HepG2 (cell line): ENCODE results near the gene ESYT1. TPM values are rescaled to one million over a fixed set of nuclear protein-coding genes. Genes with fewer than 3 reads are reported as not detected.

Experiments used
- AKAP8 ChIP-seq: sonication (generic); formaldehyde crosslinking; IDR thresholded peaks from 2 replicates; pipeline ENCODE4 v1.5.1; 2020; ENCODE audit warnings: mild to moderate bottlenecking, missing genetic modification reagents
- CREB3 ChIP-seq: sonication (generic); formaldehyde crosslinking; IDR thresholded peaks from 2 replicates; pipeline ENCODE4 v1.5.0; 2020; ENCODE audit warnings: missing genetic modification reagents
- DNMT3B ChIP-seq: conservative IDR thresholded peaks from 2 replicates; pipeline ENCODE4 v1.6.1; 2016; ENCODE audit warnings: missing biosample characterization, control low read depth
- GTF3A ChIP-seq: sonication (generic); formaldehyde crosslinking; conservative IDR thresholded peaks from 2 replicates; pipeline ENCODE4 v1.4.0; 2020; ENCODE audit warnings: mild to moderate bottlenecking, missing genetic modification reagents
- HBP1 ChIP-seq: IDR thresholded peaks from 2 replicates; pipeline ENCODE4 v1.6.1; 2016; ENCODE audit warnings: low read depth, control low read depth
- HCFC1 ChIP-seq: fragments of 150-350 bp; IDR thresholded peaks from 2 replicates; pipeline ENCODE4 v1.6.1; 2014; ENCODE audit warnings: low read depth, low read length
- MIER2 ChIP-seq: IDR thresholded peaks from 2 replicates; pipeline ENCODE4 v1.6.1; 2016; ENCODE audit warnings: missing biosample characterization, missing genetic modification reagents
- MTF1 ChIP-seq: sonication (generic); formaldehyde crosslinking; IDR thresholded peaks from 2 replicates; pipeline ENCODE4 v1.5.0; 2020; ENCODE audit warnings: missing genetic modification reagents
- NFE2L1 ChIP-seq: sonication (generic); formaldehyde crosslinking; IDR thresholded peaks from 2 replicates; pipeline ENCODE4 v1.4.0; 2020; ENCODE audit warnings: missing genetic modification reagents, mild to moderate bottlenecking, borderline replicate concordance
- PBX3 ChIP-seq: sonication (generic); formaldehyde crosslinking; IDR thresholded peaks from 2 replicates; pipeline ENCODE4 v1.8.1; 2023; ENCODE audit warnings: missing genetic modification reagents, inconsistent platforms, borderline replicate concordance
- SAFB2 ChIP-seq: sonication (generic); formaldehyde crosslinking; IDR thresholded peaks from 2 replicates; pipeline ENCODE4 v1.5.1; 2020; ENCODE audit warnings: missing genetic modification reagents, low read depth, mild to moderate bottlenecking, borderline replicate concordance
- SMYD3 ChIP-seq: sonication (generic); formaldehyde crosslinking; IDR thresholded peaks from 2 replicates; pipeline ENCODE4 v1.8.1; 2023; ENCODE audit warnings: mild to moderate bottlenecking, missing genetic modification reagents
- SRSF4 ChIP-seq: fragments of 200-400 bp; formaldehyde crosslinking; IDR thresholded peaks from one replicate; pipeline ENCODE4 v1.6.1; 2018; ENCODE audit warnings: mild to moderate bottlenecking, low read depth, low read length, moderate library complexity; ENCODE audit not compliant: poor library complexity, severe bottlenecking
- SYNCRIP ChIP-seq: fragments of 200-400 bp; formaldehyde crosslinking; IDR thresholded peaks from 2 replicates; pipeline ENCODE4 v1.6.1; 2018; ENCODE audit warnings: mild to moderate bottlenecking, low read depth, low read length; ENCODE audit not compliant: insufficient read depth
- ZBTB1 ChIP-seq: sonication (generic); formaldehyde crosslinking; IDR thresholded peaks from 2 replicates; pipeline ENCODE4 v1.4.0; 2020; ENCODE audit warnings: missing genetic modification reagents, borderline replicate concordance
- ZBTB4 ChIP-seq: sonication (generic); formaldehyde crosslinking; IDR thresholded peaks from 2 replicates; pipeline ENCODE4 v1.4.0; 2020; ENCODE audit warnings: missing genetic modification reagents, mild to moderate bottlenecking, borderline replicate concordance
- ZFP82 ChIP-seq: sonication (generic); formaldehyde crosslinking; IDR thresholded peaks from 2 replicates; pipeline ENCODE4 v1.5.1; 2020; ENCODE audit warnings: mild to moderate bottlenecking, missing genetic modification reagents, borderline replicate concordance
- ZNF547 ChIP-seq: sonication (generic); formaldehyde crosslinking; IDR thresholded peaks from 2 replicates; pipeline ENCODE4 v1.5.1; 2020; ENCODE audit warnings: mild to moderate bottlenecking, missing genetic modification reagents
- ZNF639 ChIP-seq: conservative IDR thresholded peaks from 2 replicates; pipeline ENCODE4 v1.6.1; 2018; ENCODE audit warnings: missing genetic modification reagents
- ZNF781 ChIP-seq: sonication (generic); formaldehyde crosslinking; IDR thresholded peaks from 2 replicates; pipeline ENCODE4 v1.5.1; 2020; ENCODE audit warnings: borderline replicate concordance, mild to moderate bottlenecking, missing genetic modification reagents; ENCODE audit errors: not compliant biosample characterization
- polyA plus RNA-seq, 8 experiments: library from polyadenylated mRNA; depleted of rRNA in 3 of 8; stranded (reverse) in 7 of 8; unstranded in 1 of 8; fragments of >200 nt; fragmentation: Illumina TruSeq in 4 of 8; extraction: Trizol in 4 of 8; gene quantifications; 2 replicates each; pipeline versions ENCODE4 v1.2.1 to v1.2.3, GENCODE V29; 2011 to 2016; ENCODE audit warnings: low read depth in 4 of 8, missing spikeins in 1 of 8, mixed read lengths in 1 of 8; ENCODE audit not compliant: insufficient read depth in 1 of 8
- total RNA-seq, 5 experiments: library from RNA; depleted of rRNA; stranded (reverse); fragments of >200 nt; fragmentation: Illumina TruSeq; extraction: Trizol; gene quantifications; 2 replicates each; pipeline ENCODE4 v1.2.3, GENCODE V29; 2016; ENCODE audit warnings: low read depth in 1 of 5

ESYT1 gene
- total and polyA plus RNA-seq, 2 of the 13 experiments (the other 11 are each of a cell fraction or from before 2014, with no cell fraction given): 66.9 to 71.0 TPM

- TF ChIP-seq HBP1 (CRISPR knock-in tag) (peak; percentile 89; the same call in 1 of the 2 replicates), ZNF547 (CRISPR knock-in tag) (no peak; the same call in 1 of the 2 replicates), DNMT3B (CRISPR knock-in tag) (peak; percentile 62; the same call in 1 of the 2 replicates), AKAP8 (CRISPR knock-in tag) (no peak), PBX3 (no peak), ZBTB1 (no peak; the same call in 1 of the 2 replicates), CREB3 (CRISPR knock-in tag) (no peak; the same call in 1 of the 2 replicates), SMYD3 (CRISPR knock-in tag) (peak; percentile 95), GTF3A (CRISPR knock-in tag) (no peak), NFE2L1 (CRISPR knock-in tag) (no peak), ZNF639 (CRISPR knock-in tag) (no peak), ZFP82 (CRISPR knock-in tag) (no peak; the same call in 1 of the 2 replicates), MIER2 (no peak), MTF1 (CRISPR knock-in tag) (peak; percentile 33; the same call in 1 of the 2 replicates), SAFB2 (CRISPR knock-in tag) (0 out of 2 replicates have a peak, but pooled peaks have one; percentile 45), SYNCRIP (no peak), ZBTB4 (CRISPR knock-in tag) (no peak; the same call in 1 of the 2 replicates), HCFC1 (no peak), ZNF781 (CRISPR knock-in tag) (peak; percentile 52), SRSF4 (no peak)
Observed at GRCh38 chr12:56079723-56080555, 48.1 kb upstream of the ESYT1 start, which contains the start of gene ERBB3 (continued).
